Measurements from ENCODE around the gene ARHGAP30. TPM values are rescaled to one million over a fixed set of nuclear protein-coding genes. Genes with fewer than 3 reads are reported as not detected.
"Not testable (repeated sequence)": the region's sequence is repeated elsewhere in the genome, so short reads cannot be mapped to it uniquely, and the experiment has no call there.

The ARHGAP30 gene
- total RNA-seq: not detected in 2 replicates
- polyA plus RNA-seq: 0.01 TPM in 1 of 2 replicates, not detected in the other
- polyA plus RNA-seq (2012): 0.20 and 0.27 TPM in 2 replicates
- not detected in 2 replicates for polyA minus RNA-seq (ENCODE audit: low replicate concordance)

DNA sequence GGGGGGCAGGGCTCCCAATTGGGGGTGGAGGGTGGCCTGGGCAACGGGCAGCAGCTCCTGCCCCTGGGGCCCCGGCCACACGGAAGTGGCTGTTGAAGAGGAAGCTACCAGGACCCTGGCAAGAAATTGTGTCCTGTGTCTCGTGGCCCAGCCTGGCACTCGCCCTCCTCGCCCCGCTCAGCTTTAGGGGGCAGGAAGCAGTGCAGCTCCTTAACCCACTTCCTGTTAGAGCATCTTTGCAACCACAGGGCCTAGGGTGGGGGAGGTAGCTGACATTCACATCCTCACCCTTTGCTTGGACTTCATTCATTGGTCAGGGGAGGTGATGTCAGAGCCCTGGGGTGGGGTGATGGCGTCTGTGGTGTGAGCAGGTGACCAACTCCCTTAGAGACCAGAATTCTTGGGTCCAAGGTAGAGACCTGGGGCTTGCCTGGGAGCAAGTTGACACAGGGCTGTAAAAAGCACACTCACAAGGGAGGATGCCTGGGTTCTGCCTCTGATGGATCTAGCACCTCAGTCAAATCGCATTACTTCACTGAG is at the start of gene ARHGAP30:
ARHGAP30 (minus strand) TSS at position 161 of the 540 bp plus-strand sequence. CDS start 267 bp downstream, outside the sequence.
- no peaks in the 10 kb centered on the region for H3K36me3 ChIP-seq (ENCODE audit: control insufficient read depth, insufficient read depth, low read length)
- no peaks in the 10 kb centered on the region for H3K79me2 ChIP-seq (ENCODE audit: control insufficient read depth, insufficient read depth, low read length)
- H3K27me3 ChIP-seq (ENCODE audit: control insufficient read depth, insufficient read depth, low read length): peaks cover 4% of the 10 kb centered on the region
- no peak within 1 kb of the TSS for H3K4me2 ChIP-seq (ENCODE audit: extremely low read depth, insufficient read depth, low read length)
- no peaks in the 10 kb centered on the region for H4K20me1 ChIP-seq (ENCODE audit: control insufficient read depth, extremely low read depth, insufficient read depth, low read length)
- H2AFZ ChIP-seq (ENCODE audit: low read length): no peak within 1 kb of the TSS
- TF ChIP-seq CTCF (conservative IDR thresholded peaks at IDR 0.05 in 1 of 2, IDR thresholded peaks at IDR 0.05 in 1 of 2; ENCODE audit: low read depth in 1 of 2, low read length in 2 of 2): no peak
- no peak for TF ChIP-seq EZH2 (IDR thresholded peaks at IDR 0.05; ENCODE audit: low read length, missing control alignments)
- H3K4me3 ChIP-seq (replicated peaks in 1 of 4; ENCODE audit: control extremely low read depth in 1 of 4, insufficient read depth in 1 of 4, low read depth in 3 of 4, low read length in 4 of 4): no peak within 1 kb of the TSS
- H3K27ac ChIP-seq (ENCODE audit: insufficient read depth, low read length): no peak within 1 kb of the TSS
- H3K9ac ChIP-seq (ENCODE audit: insufficient read depth, low read length): no peak within 1 kb of the TSS
- no peak for DNase-seq (ENCODE audit: low read depth in 2 of 2)
- no peaks in the 10 kb centered on the region for H3K4me1 ChIP-seq (ENCODE audit: control insufficient read depth, extremely low read depth, insufficient read depth, low read length)
- H3K9me3 ChIP-seq (ENCODE audit: control insufficient read depth, insufficient read depth, low read depth, low read length): no peaks in the 10 kb centered on the region

- Histone ChIP-seq H3K4me3 (replicated peaks in 1 of 4; ENCODE audit: control extremely low read depth in 1 of 4, insufficient read depth in 1 of 4, low read depth in 3 of 4, low read length in 4 of 4) (peak within 1 kb of the TSS; percentile 85 to 100 (median 96)), H3K36me3 (ENCODE audit: control insufficient read depth, insufficient read depth, low read length) (peaks cover 21% of the 10 kb centered on the region), H3K9ac (ENCODE audit: insufficient read depth, low read length) (peak within 1 kb of the TSS; percentile 97), H2AFZ (ENCODE audit: low read length) (peak within 1 kb of the TSS; percentile 95), H3K27me3 (ENCODE audit: control insufficient read depth, insufficient read depth, low read length) (no peaks in the 10 kb centered on the region), H3K4me2 (ENCODE audit: extremely low read depth, insufficient read depth, low read length) (peak within 1 kb of the TSS; percentile 100), H3K9me3 (ENCODE audit: control insufficient read depth, insufficient read depth, low read depth, low read length) (no peaks in the 10 kb centered on the region), H3K79me2 (ENCODE audit: control insufficient read depth, insufficient read depth, low read length) (peaks cover 57% of the 10 kb centered on the region), H3K27ac (ENCODE audit: insufficient read depth, low read length) (peak within 1 kb of the TSS; percentile 100), H3K4me1 (ENCODE audit: control insufficient read depth, extremely low read depth, insufficient read depth, low read length) (peaks cover 15% of the 10 kb centered on the region), H4K20me1 (ENCODE audit: control insufficient read depth, extremely low read depth, insufficient read depth, low read length) (peaks cover 2% of the 10 kb centered on the region)
- DNase-seq (ENCODE audit: low read depth in 2 of 2): peak; percentile 84 to 87
- TF ChIP-seq CTCF (conservative IDR thresholded peaks at IDR 0.05 in 1 of 2, IDR thresholded peaks at IDR 0.05 in 1 of 2; ENCODE audit: low read depth in 1 of 2, low read length in 2 of 2) (no peak), EZH2 (IDR thresholded peaks at IDR 0.05; ENCODE audit: low read length, missing control alignments) (no peak)
These were observed 48.3 kb upstream of the ARHGAP30 start, which contains the start of the genes NIT1 and PFDN2 for GRCh38 chr1:161117759-161118581. TSS of gene NIT1 (plus strand) at chr1:161118105. CDS start at chr1:161118177, 72 bp downstream. TSS of gene PFDN2 (minus strand) at chr1:161118037. CDS start at chr1:161118026, 11 bp downstream.

DNA sequence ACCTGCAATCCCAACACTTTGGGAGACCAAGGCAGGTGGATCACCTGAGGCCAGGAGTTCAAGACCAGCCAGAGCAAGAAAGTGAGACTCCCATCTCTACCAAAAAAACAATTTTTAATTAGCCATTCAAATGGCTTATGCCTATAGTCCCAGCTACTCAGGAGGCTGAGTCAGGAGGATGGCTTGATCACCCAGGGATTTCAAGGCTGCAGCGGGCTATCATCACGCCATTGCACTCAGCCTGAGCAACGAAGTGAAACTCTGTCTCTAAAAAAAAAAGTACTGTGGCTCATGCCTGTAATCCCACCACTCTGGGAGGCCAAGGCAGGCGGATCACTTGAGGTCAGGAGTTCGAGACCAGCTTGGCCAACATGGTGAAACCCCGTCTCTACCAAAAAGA is 46.3 kb upstream of the ARHGAP30 start:
- not testable (repeated sequence) for H4K20me1 ChIP-seq (ENCODE audit: control insufficient read depth, extremely low read depth, insufficient read depth, low read length); H3K36me3 ChIP-seq (ENCODE audit: control insufficient read depth, insufficient read depth, low read length); H3K4me2 ChIP-seq (ENCODE audit: extremely low read depth, insufficient read depth, low read length); H3K9me3 ChIP-seq (ENCODE audit: control insufficient read depth, insufficient read depth, low read depth, low read length); H3K9ac ChIP-seq (ENCODE audit: insufficient read depth, low read length); H3K27ac ChIP-seq (ENCODE audit: insufficient read depth, low read length); DNase-seq (ENCODE audit: low read depth in 2 of 2); H2AFZ ChIP-seq (ENCODE audit: low read length); H3K4me3 ChIP-seq (replicated peaks in 1 of 4; ENCODE audit: control extremely low read depth in 1 of 4, insufficient read depth in 1 of 4, low read depth in 3 of 4, low read length in 4 of 4); H3K27me3 ChIP-seq (ENCODE audit: control insufficient read depth, insufficient read depth, low read length)
- Histone ChIP-seq H3K79me2 (ENCODE audit: control insufficient read depth, insufficient read depth, low read length) (peaks cover 72% of the 10 kb centered on the region), H3K4me1 (ENCODE audit: control insufficient read depth, extremely low read depth, insufficient read depth, low read length) (peaks cover 15% of the 10 kb centered on the region)

Data from fibroblast of lung (primary cell).